Measurements from ENCODE around the gene C2orf76.

The C2orf76 gene

GRCh38 chr2:119337749-119338148 lies 28.9 kb downstream of the C2orf76 start:
- Histone ChIP-seq H3K27ac (ENCODE audit: low read depth, low read length) (no peak overlapping the region), H3K79me2 (ENCODE audit: control insufficient read depth, insufficient read depth, low read length, poor library complexity) (no peaks in the 10 kb centered on the region), H3K4me2 (ENCODE audit: low read length) (no peak overlapping the region), H2BK12ac (ENCODE audit: low read length) (no peak overlapping the region), H4K12ac (ENCODE audit: low read depth, low read length) (no peak overlapping the region), H3K4me3 (ENCODE audit: low read depth, low read length) (no peak overlapping the region), H4K91ac (ENCODE audit: low read depth, low read length) (no peak overlapping the region), H4K8ac (ENCODE audit: low read depth, low read length) (no peak overlapping the region), H2BK5ac (ENCODE audit: low read depth, low read length, poor library complexity) (no peak overlapping the region), H3K9me3 (ENCODE audit: insufficient read depth, low read depth, low read length) (no peaks in the 10 kb centered on the region), H3K4me1 (ENCODE audit: control insufficient read depth in 1 of 2, insufficient read depth in 2 of 2, low read length in 2 of 2) (no peaks in the 10 kb centered on the region), H2AK5ac (ENCODE audit: low read length) (no peak overlapping the region), H3K18ac (ENCODE audit: low read length) (no peak overlapping the region), H3K27me3 (ENCODE audit: insufficient read depth, low read length) (no peaks in the 10 kb centered on the region), H2AFZ (ENCODE audit: insufficient read depth, low read length, poor library complexity) (no peak overlapping the region), H2BK120ac (ENCODE audit: insufficient read depth, low read length, poor library complexity) (no peak overlapping the region), H3K14ac (ENCODE audit: low read length) (no peak overlapping the region), H3K23ac (ENCODE audit: low read length) (no peak overlapping the region), H3K36me3 (ENCODE audit: control insufficient read depth in 1 of 2, insufficient read depth in 2 of 2, low read length in 2 of 2) (no peaks in the 10 kb centered on the region), H3K9ac (ENCODE audit: low read length) (no peak overlapping the region), H3K4ac (ENCODE audit: low read depth, low read length) (no peak overlapping the region), H3K79me1 (ENCODE audit: low read length) (no peaks in the 10 kb centered on the region)
- DNase-seq, result no peak
- WGBS (ENCODE audit: extremely low coverage, insufficient coverage, insufficient read length), result no CpG with 5 or more reads among the region's 2 CpGs

DNA sequence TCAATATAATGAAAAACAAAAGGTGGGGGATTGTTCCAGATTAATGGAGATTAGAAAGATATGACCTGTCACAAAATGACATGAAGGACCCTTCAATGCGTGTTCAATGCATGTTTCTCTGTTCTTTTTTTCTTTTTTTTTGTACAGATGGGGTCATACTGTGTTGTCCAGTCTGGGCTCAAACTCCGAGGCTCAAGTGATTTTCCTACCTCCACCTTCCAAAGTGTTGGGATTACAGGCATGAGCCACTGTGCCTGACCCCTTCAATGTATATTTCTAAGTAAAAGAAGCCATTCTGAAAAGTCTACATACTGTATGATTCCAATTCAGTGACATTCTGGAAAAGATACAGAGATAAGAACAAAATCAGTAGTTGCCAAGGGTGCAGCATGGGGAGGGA lies 32.8 kb downstream of the C2orf76 start:
- H3K79me1 ChIP-seq (ENCODE audit: low read length), result no peaks in the 10 kb centered on the region
- H3K4ac ChIP-seq (ENCODE audit: low read depth, low read length), result no peak overlapping the region
- no peak overlapping the region for H2AK5ac ChIP-seq (ENCODE audit: low read length)
- DNase-seq, result no peak
- H3K23ac ChIP-seq (ENCODE audit: low read length), result no peak overlapping the region
- no peak overlapping the region for H4K12ac ChIP-seq (ENCODE audit: low read depth, low read length)
- no peak overlapping the region for H2BK12ac ChIP-seq (ENCODE audit: low read length)
- no peak overlapping the region for H2BK120ac ChIP-seq (ENCODE audit: insufficient read depth, low read length, poor library complexity)
- H3K4me1 ChIP-seq (ENCODE audit: control insufficient read depth in 1 of 2, insufficient read depth in 2 of 2, low read length in 2 of 2), result no peaks in the 10 kb centered on the region
- WGBS (ENCODE audit: extremely low coverage, insufficient coverage, insufficient read length), result no CpG with 5 or more reads among the region's 2 CpGs
- H3K14ac ChIP-seq (ENCODE audit: low read length), result no peak overlapping the region
- H3K18ac ChIP-seq (ENCODE audit: low read length), result no peak overlapping the region
- H3K9me3 ChIP-seq (ENCODE audit: insufficient read depth, low read depth, low read length), result no peaks in the 10 kb centered on the region
- H2AFZ ChIP-seq (ENCODE audit: insufficient read depth, low read length, poor library complexity), result no peak overlapping the region
- H3K4me2 ChIP-seq (ENCODE audit: low read length), result no peak overlapping the region
- H4K91ac ChIP-seq (ENCODE audit: low read depth, low read length), result no peak overlapping the region
- H2BK5ac ChIP-seq (ENCODE audit: low read depth, low read length, poor library complexity), result no peak overlapping the region
- H3K79me2 ChIP-seq (ENCODE audit: control insufficient read depth, insufficient read depth, low read length, poor library complexity), result no peaks in the 10 kb centered on the region
- H4K8ac ChIP-seq (ENCODE audit: low read depth, low read length), result no peak overlapping the region
- no peak overlapping the region for H3K27ac ChIP-seq (ENCODE audit: low read depth, low read length)
- no peaks in the 10 kb centered on the region for H3K27me3 ChIP-seq (ENCODE audit: insufficient read depth, low read length)
- no peaks in the 10 kb centered on the region for H3K36me3 ChIP-seq (ENCODE audit: control insufficient read depth in 1 of 2, insufficient read depth in 2 of 2, low read length in 2 of 2)
- no peak overlapping the region for H3K9ac ChIP-seq (ENCODE audit: low read length)
- H3K4me3 ChIP-seq (ENCODE audit: low read depth, low read length), result no peak overlapping the region

DNA sequence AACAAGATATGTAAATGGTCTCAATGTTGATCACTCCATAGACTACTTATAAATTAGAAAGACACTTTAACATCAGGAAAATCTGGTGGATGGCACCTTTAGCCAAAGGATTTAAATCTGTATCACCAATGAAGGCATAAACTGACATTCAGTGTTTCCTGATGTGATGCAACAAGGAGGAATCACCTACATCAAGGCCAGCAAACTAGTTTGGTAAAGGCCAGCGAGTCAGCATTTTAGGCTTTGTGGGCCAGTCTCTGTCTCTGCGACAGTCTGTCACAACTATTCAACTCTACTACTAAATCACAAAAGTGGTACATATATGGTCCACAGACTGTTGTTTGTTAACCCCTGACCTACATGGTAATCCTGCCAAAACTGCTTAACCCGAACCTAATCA lies 33.3 kb downstream of the C2orf76 start:
- Histone ChIP-seq H3K79me2 (ENCODE audit: control insufficient read depth, insufficient read depth, low read length, poor library complexity) (no peaks in the 10 kb centered on the region), H4K8ac (ENCODE audit: low read depth, low read length) (no peak overlapping the region), H3K9me3 (ENCODE audit: insufficient read depth, low read depth, low read length) (no peaks in the 10 kb centered on the region), H3K27me3 (ENCODE audit: insufficient read depth, low read length) (no peaks in the 10 kb centered on the region), H3K79me1 (ENCODE audit: low read length) (no peaks in the 10 kb centered on the region), H3K23ac (ENCODE audit: low read length) (no peak overlapping the region), H3K18ac (ENCODE audit: low read length) (no peak overlapping the region), H2AFZ (ENCODE audit: insufficient read depth, low read length, poor library complexity) (no peak overlapping the region), H3K4me3 (ENCODE audit: low read depth, low read length) (no peak overlapping the region), H3K27ac (ENCODE audit: low read depth, low read length) (no peak overlapping the region), H3K4me1 (ENCODE audit: control insufficient read depth in 1 of 2, insufficient read depth in 2 of 2, low read length in 2 of 2) (no peaks in the 10 kb centered on the region), H3K4ac (ENCODE audit: low read depth, low read length) (no peak overlapping the region), H3K36me3 (ENCODE audit: control insufficient read depth in 1 of 2, insufficient read depth in 2 of 2, low read length in 2 of 2) (no peaks in the 10 kb centered on the region), H2BK120ac (ENCODE audit: insufficient read depth, low read length, poor library complexity) (no peak overlapping the region), H2AK5ac (ENCODE audit: low read length) (no peak overlapping the region), H2BK5ac (ENCODE audit: low read depth, low read length, poor library complexity) (no peak overlapping the region), H3K4me2 (ENCODE audit: low read length) (no peak overlapping the region), H4K91ac (ENCODE audit: low read depth, low read length) (no peak overlapping the region), H2BK12ac (ENCODE audit: low read length) (no peak overlapping the region), H4K12ac (ENCODE audit: low read depth, low read length) (no peak overlapping the region), H3K9ac (ENCODE audit: low read length) (no peak overlapping the region), H3K14ac (ENCODE audit: low read length) (no peak overlapping the region)
- WGBS (ENCODE audit: extremely low coverage, insufficient coverage, insufficient read length), result no CpG with 5 or more reads among the region's 3 CpGs
- no peak for DNase-seq

GRCh38 chr2:119332953-119333352 lies 33.7 kb downstream of the C2orf76 start:
- Histone ChIP-seq H3K27ac (ENCODE audit: low read depth, low read length) (no peak overlapping the region), H3K9ac (ENCODE audit: low read length) (no peak overlapping the region), H3K9me3 (ENCODE audit: insufficient read depth, low read depth, low read length) (no peaks in the 10 kb centered on the region), H3K4me2 (ENCODE audit: low read length) (no peak overlapping the region), H2AFZ (ENCODE audit: insufficient read depth, low read length, poor library complexity) (no peak overlapping the region), H3K4me3 (ENCODE audit: low read depth, low read length) (no peak overlapping the region), H2BK12ac (ENCODE audit: low read length) (no peak overlapping the region), H2BK5ac (ENCODE audit: low read depth, low read length, poor library complexity) (no peak overlapping the region), H3K36me3 (ENCODE audit: control insufficient read depth in 1 of 2, insufficient read depth in 2 of 2, low read length in 2 of 2) (no peaks in the 10 kb centered on the region), H3K4ac (ENCODE audit: low read depth, low read length) (no peak overlapping the region), H3K79me2 (ENCODE audit: control insufficient read depth, insufficient read depth, low read length, poor library complexity) (no peaks in the 10 kb centered on the region), H2BK120ac (ENCODE audit: insufficient read depth, low read length, poor library complexity) (no peak overlapping the region), H2AK5ac (ENCODE audit: low read length) (no peak overlapping the region), H3K14ac (ENCODE audit: low read length) (no peak overlapping the region), H3K18ac (ENCODE audit: low read length) (no peak overlapping the region), H4K12ac (ENCODE audit: low read depth, low read length) (no peak overlapping the region), H3K23ac (ENCODE audit: low read length) (no peak overlapping the region), H4K8ac (ENCODE audit: low read depth, low read length) (no peak overlapping the region), H3K4me1 (ENCODE audit: control insufficient read depth in 1 of 2, insufficient read depth in 2 of 2, low read length in 2 of 2) (no peaks in the 10 kb centered on the region), H3K27me3 (ENCODE audit: insufficient read depth, low read length) (no peaks in the 10 kb centered on the region), H4K91ac (ENCODE audit: low read depth, low read length) (no peak overlapping the region), H3K79me1 (ENCODE audit: low read length) (no peaks in the 10 kb centered on the region)
- no CpG with 5 or more reads among the region's 6 CpGs for WGBS (ENCODE audit: extremely low coverage, insufficient coverage, insufficient read length)
- DNase-seq, result no peak
